ENCODE measurements around the gene RPS6KA5.

The RPS6KA5 gene

GRCh38 chr14:91012045-91012444, 48.4 kb downstream of the RPS6KA5 start:
- no peak overlapping the region for H3K4me3 ChIP-seq (ENCODE audit: control insufficient read depth, low read depth, low read length)
- DNase-seq (ENCODE audit: low read depth) = no peak
- no peak for TF ChIP-seq CTCF (IDR thresholded peaks at IDR 0.05; ENCODE audit: control insufficient read depth, insufficient read depth, low read depth, low read length, missing control alignments)

GRCh38 chr14:91010153-91010533, 50.3 kb downstream of the RPS6KA5 start:
- TF ChIP-seq CTCF (IDR thresholded peaks at IDR 0.05; ENCODE audit: control insufficient read depth, insufficient read depth, low read depth, low read length, missing control alignments) = no peak
- no peak for DNase-seq (ENCODE audit: low read depth)
- H3K4me3 ChIP-seq (ENCODE audit: control insufficient read depth, low read depth, low read length) = no peak overlapping the region

DNA sequence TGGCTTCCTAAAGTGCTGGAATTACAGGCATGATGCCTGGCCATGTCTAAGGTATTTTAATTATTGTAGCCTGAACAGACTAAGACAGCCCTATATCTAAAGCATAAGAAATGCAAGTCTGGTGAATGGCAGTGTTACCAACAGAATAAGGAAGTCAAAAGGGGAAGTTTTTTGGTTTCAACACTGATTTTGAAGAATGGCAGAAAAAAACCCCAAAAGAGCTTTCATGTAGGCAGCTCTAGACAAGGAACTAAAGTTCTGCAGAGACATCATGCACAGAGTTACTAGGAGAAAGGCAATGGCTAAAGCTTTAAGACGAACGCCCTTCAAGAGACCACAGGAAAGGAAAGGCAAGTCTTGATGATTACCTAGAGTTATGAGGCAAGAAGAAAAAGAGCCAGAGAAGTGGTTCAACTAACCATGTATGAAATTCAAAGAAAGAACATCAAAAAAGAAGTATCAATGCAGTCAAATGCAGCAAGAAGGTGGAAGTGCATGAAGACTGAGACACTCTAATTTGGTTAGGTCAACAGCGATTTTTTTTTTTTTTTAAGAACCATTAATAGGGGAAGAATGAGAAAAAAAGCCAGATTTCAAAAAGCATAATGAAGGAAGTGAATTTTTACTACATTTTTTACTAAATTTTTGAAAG, 50.8 kb downstream of the RPS6KA5 start:
- no peak for DNase-seq (ENCODE audit: low read depth)
- no peak for TF ChIP-seq CTCF (IDR thresholded peaks at IDR 0.05; ENCODE audit: control insufficient read depth, insufficient read depth, low read depth, low read length, missing control alignments)
- H3K4me3 ChIP-seq (ENCODE audit: control insufficient read depth, low read depth, low read length) = no peak overlapping the region

DNA sequence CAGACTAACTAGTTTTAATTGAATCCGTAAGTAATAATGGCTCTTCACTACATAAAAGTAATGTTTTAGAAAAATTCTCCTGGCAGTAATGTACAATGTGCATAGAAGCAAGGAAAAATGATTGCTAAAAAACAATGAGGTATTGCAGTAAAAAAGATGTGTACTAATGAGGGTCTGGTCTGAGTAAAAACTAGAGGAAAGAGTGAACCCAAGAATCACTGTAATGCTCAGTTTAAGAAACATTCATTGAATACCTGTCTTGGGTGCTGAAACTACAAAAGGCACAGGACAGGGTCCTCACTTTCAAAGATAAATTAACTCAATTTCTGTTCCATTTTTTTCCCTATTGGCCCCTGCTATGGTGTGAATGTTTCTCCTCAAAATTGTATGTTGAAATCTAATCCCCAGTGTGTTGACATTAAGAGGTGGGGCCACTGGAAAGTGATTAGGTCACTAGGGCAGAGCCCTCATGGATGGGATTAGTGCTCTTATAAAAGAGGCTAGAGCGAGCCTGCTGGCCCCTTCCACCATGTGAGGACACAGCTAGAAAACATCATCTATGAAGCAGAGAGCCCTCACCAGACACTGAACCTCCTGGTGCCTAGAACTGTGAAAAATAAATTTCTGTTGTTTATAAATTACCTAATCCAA, 51.6 kb downstream of the RPS6KA5 start:
- no peak for DNase-seq (ENCODE audit: low read depth)
- TF ChIP-seq CTCF (IDR thresholded peaks at IDR 0.05; ENCODE audit: control insufficient read depth, insufficient read depth, low read depth, low read length, missing control alignments) = no peak

GRCh38 chr14:91005716-91006115, 54.7 kb downstream of the RPS6KA5 start:
- TF ChIP-seq CTCF (IDR thresholded peaks at IDR 0.05; ENCODE audit: control insufficient read depth, insufficient read depth, low read depth, low read length, missing control alignments) = no peak
- no peak overlapping the region for H3K4me3 ChIP-seq (ENCODE audit: control insufficient read depth, low read depth, low read length)
- no peak for DNase-seq (ENCODE audit: low read depth)

More for the DNA sequence above, 51.6 kb downstream of the RPS6KA5 start:
- no peak overlapping the region for H3K4me3 ChIP-seq (ENCODE audit: control insufficient read depth, low read depth, low read length)

- TF ChIP-seq CTCF (IDR thresholded peaks at IDR 0.05; ENCODE audit: control insufficient read depth, insufficient read depth, low read depth, low read length, missing control alignments) = no peak
- DNase-seq (ENCODE audit: low read depth) = no peak
- H3K4me3 ChIP-seq (ENCODE audit: control insufficient read depth, low read depth, low read length) = no peak overlapping the region
Observed at GRCh38 chr14:91004987-91005386, 55.5 kb downstream of the RPS6KA5 start.

All from AG09309 (cell line).